HepG2 (cell line): ENCODE results near the gene NME9. TPM values are rescaled to one million over a fixed set of nuclear protein-coding genes. Genes with fewer than 3 reads are reported as not detected.

Experiments used
- ATAC-seq: fragments of 200-7000 bp; cut with Tn5 transposase; 3 replicates; pipeline ENCODE4 v1.9.1; 2020; ENCODE audit warnings: mild to moderate bottlenecking, moderate library complexity
- BruUV-seq: library from RNA; stranded (reverse); fragments of 400-500 nt; replicated peaks from 2 replicates; lab custom pipeline; 2021; lab: Mats Ljungman, UMichigan
- CTCF ChIA-PET: fragments of 300-600 bp; formaldehyde crosslinking; extraction: SDS; loops from one replicate; lab custom pipeline; 2021; ENCODE audit warnings: low total read pairs, inconsistent platforms, low intra/inter-chr PET ratio; lab: Yijun Ruan, JAX
- POLR2A ChIA-PET: fragments of 350-600 bp; sonication (Branson Sonifier 250); formaldehyde crosslinking; loops from one replicate; lab custom pipeline; 2020; ENCODE audit warnings: antibody characterized with exemption, inconsistent platforms; lab: Yijun Ruan, JAX
- DNase-seq: peaks from one replicate; pipeline ENCODE4 v3.0.0-alpha.2; 2015; ENCODE audit warnings: low spot score
- FAIRE-seq: peaks from 3 replicates; lab custom pipeline; 2011; peaks lifted over from hg19 to GRCh38; lab: Jason Lieb, UNC
- H2AFZ ChIP-seq: one replicate; pipeline ENCODE4 v1.6.1; 2011; ENCODE audit warnings: low read length, inconsistent platforms
- H3K27ac ChIP-seq: fragments of 300-600 bp; 3 replicates; pipeline ENCODE4 v1.8.0; 2011; ENCODE audit warnings: mixed run types, mild to moderate bottlenecking, mixed read lengths, low read length, inconsistent platforms; ENCODE audit not compliant: insufficient read depth; ENCODE audit errors: extremely low read length
- H3K27me3 ChIP-seq, 2 experiments: fragments of 200-600 bp in 1 of 2; 2 replicates in 1 of 2; 3 replicates in 1 of 2; pipeline versions ENCODE4 v1.6.0 to v1.8.0; 2011; ENCODE audit warnings: low read length in 2 of 2, mild to moderate bottlenecking in 2 of 2, moderate library complexity in 2 of 2, inconsistent platforms in 1 of 2; ENCODE audit not compliant: insufficient read depth in 2 of 2, control insufficient read depth in 1 of 2
- H3K36me3 ChIP-seq, 2 experiments: fragments of 200-600 bp in 1 of 2; replicated peaks in 1 of 2; 2 replicates in 1 of 2; 3 replicates in 1 of 2; pipeline versions ENCODE4 v1.5.1 to v1.8.0; 2011; ENCODE audit warnings: low read length in 2 of 2, inconsistent platforms in 1 of 2; ENCODE audit not compliant: insufficient read depth in 2 of 2, control insufficient read depth in 1 of 2
- H3K4me1 ChIP-seq: 2 replicates; pipeline ENCODE4 v1.5.1; 2012; ENCODE audit warnings: low read length, inconsistent platforms; ENCODE audit not compliant: insufficient read depth
- H3K4me2 ChIP-seq: 2 replicates; pipeline ENCODE4 v1.6.0; 2011; ENCODE audit warnings: low read depth, low read length, inconsistent platforms
- H3K4me3 ChIP-seq, 3 experiments: fragments of 200-600 bp in 1 of 3; sonication (generic), shearing (Covaris generic) in 1 of 3; replicated peaks in 1 of 3; 2 replicates each; pipeline ENCODE4 v1.5.1; 2011 to 2016; ENCODE audit warnings: low read length in 3 of 3, inconsistent platforms in 2 of 3, low read depth in 2 of 3, mild to moderate bottlenecking in 2 of 3, control low read depth in 1 of 3, mixed read lengths in 1 of 3; ENCODE audit not compliant: insufficient read depth in 1 of 3
- H3K79me2 ChIP-seq: one replicate; pipeline ENCODE4 v1.6.1; 2011; ENCODE audit warnings: low read length, inconsistent platforms; ENCODE audit not compliant: insufficient read depth
- H3K9ac ChIP-seq: 2 replicates; pipeline ENCODE4 v1.6.0; 2011; ENCODE audit warnings: mild to moderate bottlenecking, low read depth, low read length, inconsistent platforms; ENCODE audit not compliant: insufficient read depth
- H3K9me3 ChIP-seq: 2 replicates; pipeline ENCODE4 v1.5.1; 2012; ENCODE audit warnings: mild to moderate bottlenecking, low read length
- H4K20me1 ChIP-seq: 2 replicates; pipeline ENCODE4 v1.6.0; 2011; ENCODE audit warnings: inconsistent platforms, mild to moderate bottlenecking, low read length, moderate library complexity; ENCODE audit not compliant: insufficient read depth
- ATF5 ChIP-seq: sonication (generic); formaldehyde crosslinking; IDR thresholded peaks from 2 replicates; pipeline ENCODE4 v1.4.0; 2020; ENCODE audit warnings: mild to moderate bottlenecking, low read depth, missing genetic modification reagents
- CSRNP1 ChIP-seq: sonication (generic); formaldehyde crosslinking; IDR thresholded peaks from 2 replicates; pipeline ENCODE4 v1.8.1; 2023; ENCODE audit warnings: mild to moderate bottlenecking, missing genetic modification reagents
- EP300 ChIP-seq, 3 experiments: sonication (generic) in 1 of 3; formaldehyde crosslinking in 1 of 3; IDR thresholded peaks; 2 replicates each; pipeline versions ENCODE4 v1.5.1 to v1.6.1; 2011 to 2020; ENCODE audit warnings: low read depth in 2 of 3, low read length in 2 of 3, borderline replicate concordance in 1 of 3, improper control_type of control experiment in 1 of 3, mild to moderate bottlenecking in 1 of 3, missing genetic modification reagents in 1 of 3, moderate library complexity in 1 of 3
- ESRRA ChIP-seq: sonication (generic); formaldehyde crosslinking; IDR thresholded peaks from 2 replicates; pipeline ENCODE4 v1.5.1; 2020; ENCODE audit warnings: mild to moderate bottlenecking, low read depth, missing genetic modification reagents
- JUNB ChIP-seq: sonication (generic); formaldehyde crosslinking; IDR thresholded peaks from 2 replicates; pipeline ENCODE4 v1.8.0; 2022; ENCODE audit warnings: missing genetic modification reagents, mild to moderate bottlenecking, borderline replicate concordance
- KAT8 ChIP-seq: IDR thresholded peaks from 2 replicates; pipeline ENCODE4 v1.6.1; 2016; ENCODE audit warnings: missing genetic modification reagents, missing compliant biosample characterization
- MTF1 ChIP-seq: sonication (generic); formaldehyde crosslinking; IDR thresholded peaks from 2 replicates; pipeline ENCODE4 v1.5.0; 2020; ENCODE audit warnings: missing genetic modification reagents
- NBN ChIP-seq: fragments of 450-650 bp; conservative IDR thresholded peaks from 2 replicates; pipeline ENCODE4 v1.6.1; 2017
- NR2C2 ChIP-seq: sonication (generic); formaldehyde crosslinking; IDR thresholded peaks from 2 replicates; pipeline ENCODE4 v1.4.0; 2020; ENCODE audit warnings: missing genetic modification reagents, mild to moderate bottlenecking, moderate library complexity, borderline replicate concordance
- RNF2 ChIP-seq: fragments of 450-650 bp; conservative IDR thresholded peaks from 2 replicates; pipeline ENCODE4 v1.6.1; 2016; ENCODE audit warnings: low read depth
- SSRP1 ChIP-seq: IDR thresholded peaks from 2 replicates; pipeline ENCODE4 v1.6.1; 2016; ENCODE audit warnings: control low read depth
- THAP7 ChIP-seq: sonication (generic); formaldehyde crosslinking; IDR thresholded peaks from 2 replicates; pipeline ENCODE4 v1.8.1; 2023; ENCODE audit warnings: mild to moderate bottlenecking, missing genetic modification reagents
- ZNF33B ChIP-seq: sonication (generic); formaldehyde crosslinking; IDR thresholded peaks from 2 replicates; pipeline ENCODE4 v1.5.1; 2020; ENCODE audit warnings: mild to moderate bottlenecking, missing genetic modification reagents
- ZNF367 ChIP-seq: sonication (generic); formaldehyde crosslinking; IDR thresholded peaks from 2 replicates; pipeline ENCODE4 v1.4.0; 2020; ENCODE audit warnings: missing genetic modification reagents, borderline replicate concordance
- ZSCAN29 ChIP-seq: sonication (generic); formaldehyde crosslinking; conservative IDR thresholded peaks from 2 replicates; pipeline ENCODE4 v1.4.0; 2020; ENCODE audit warnings: mild to moderate bottlenecking, missing genetic modification reagents
- WGBS: methylation state at CpG from one replicate; pipeline ENCODE4 v1.1.6; 2017; ENCODE audit warnings: low lambda C conversion rate; 5-methylcytosine and 5-hydroxymethylcytosine counted together
- in situ Hi-C: cut with HindIII; loops from 2 replicates; pipeline ENCODE4 v1.10.0; 2017; ENCODE audit warnings: low pct_unique_long_range_greater_than_20kb; ENCODE audit not compliant: extremely low pct_ligation_motif_present
- intact Hi-C: fragments of 100-400 bp; cut with micrococcal nuclease; formaldehyde crosslinking; loops from one replicate; pipeline ENCODE4 v1.10.0; 2022; ENCODE audit not compliant: unreplicated experiment
- polyA plus RNA-seq, 8 experiments: library from polyadenylated mRNA; depleted of rRNA in 3 of 8; stranded (reverse) in 7 of 8; unstranded in 1 of 8; fragments of >200 nt; fragmentation: Illumina TruSeq in 4 of 8; extraction: Trizol in 4 of 8; gene quantifications; 2 replicates each; pipeline versions ENCODE4 v1.2.1 to v1.2.3, GENCODE V29; 2011 to 2016; ENCODE audit warnings: low read depth in 4 of 8, missing spikeins in 1 of 8, mixed read lengths in 1 of 8; ENCODE audit not compliant: insufficient read depth in 1 of 8
- total RNA-seq, 5 experiments: library from RNA; depleted of rRNA; stranded (reverse); fragments of >200 nt; fragmentation: Illumina TruSeq; extraction: Trizol; gene quantifications; 2 replicates each; pipeline ENCODE4 v1.2.3, GENCODE V29; 2016; ENCODE audit warnings: low read depth in 1 of 5
- TF ChIP-seq, protein P1 (sequence below): sonication (generic); formaldehyde crosslinking; IDR thresholded peaks from 2 replicates; pipeline ENCODE4 v1.4.0; 2020; ENCODE audit warnings: mild to moderate bottlenecking, missing genetic modification reagents
- TF ChIP-seq, protein P2 (sequence below): sonication (generic); formaldehyde crosslinking; IDR thresholded peaks from 2 replicates; pipeline ENCODE4 v1.9.0; 2021; ENCODE audit warnings: missing genetic modification reagents, borderline replicate concordance

Gene NME9
- total and polyA plus RNA-seq, 2 of the 13 experiments (the other 11 are each of a cell fraction or from before 2014, with no cell fraction given): not detected

DNA sequence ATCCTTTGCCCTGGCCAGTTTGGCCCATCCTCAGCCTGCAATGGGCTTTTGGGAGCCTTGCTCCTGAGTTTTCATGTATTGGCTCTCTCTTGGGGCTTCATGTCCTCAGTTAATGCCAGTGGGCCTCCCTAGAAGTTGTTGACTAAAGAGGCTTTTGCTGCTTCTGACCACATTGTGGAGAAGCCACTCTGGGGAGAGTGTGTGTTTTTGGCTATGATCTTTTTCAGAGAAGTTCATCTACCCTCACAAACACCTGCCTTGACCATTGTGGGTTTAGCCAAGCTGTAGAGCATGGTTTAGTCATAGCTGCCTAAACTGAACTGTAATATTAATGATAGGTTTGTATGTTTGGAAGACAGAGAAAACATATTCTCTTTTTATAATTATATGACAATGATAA, 24.7 kb upstream of the NME9 start (continued):
- TF ChIP-seq ZSCAN29 (CRISPR knock-in tag) (no peak), MTF1 (CRISPR knock-in tag) (no peak), NBN (no peak), KAT8 (no peak), ESRRA (CRISPR knock-in tag) (no peak), THAP7 (no peak)
- TF ChIP-seq, protein P1, sequence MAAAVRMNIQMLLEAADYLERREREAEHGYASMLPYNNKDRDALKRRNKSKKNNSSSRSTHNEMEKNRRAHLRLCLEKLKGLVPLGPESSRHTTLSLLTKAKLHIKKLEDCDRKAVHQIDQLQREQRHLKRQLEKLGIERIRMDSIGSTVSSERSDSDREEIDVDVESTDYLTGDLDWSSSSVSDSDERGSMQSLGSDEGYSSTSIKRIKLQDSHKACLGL (CRISPR knock-in tag): no peak

- DNase-seq (no peak), ATAC-seq (no peak), FAIRE-seq (no peak)
- BruUV-seq: no TSS peak
- H3K4me1 ChIP-seq: peaks cover 25% of the 10 kb centered on the region
- POLR2A ChIA-PET: interaction anchor here (1.3 kb wide), 1 partner anchor 48 kb away, joined by 4 read pairs; no protein-coding TSS in a partner anchor
- WGBS: 98% methylated on average over 4 of the region's 5 CpGs
- no peaks in the 10 kb centered on the region for H3K9me3 ChIP-seq
- H3K79me2 ChIP-seq: peaks cover 2% of the 10 kb centered on the region
- no peaks in the 10 kb centered on the region for H3K27me3 ChIP-seq
- CTCF ChIA-PET: no interaction called here
- in situ Hi-C loops: no loop called here
- no peak overlapping the region for H2AFZ ChIP-seq
- H3K27ac ChIP-seq: no peak overlapping the region
- no peak overlapping the region for H3K9ac ChIP-seq
- intact Hi-C loops: no loop called here
- H3K36me3 ChIP-seq: no peaks in the 10 kb centered on the region; a peak in 1 of 5 replicates
- no peak overlapping the region for H3K4me3 ChIP-seq
- H4K20me1 ChIP-seq: no peaks in the 10 kb centered on the region
- no peak overlapping the region for H3K4me2 ChIP-seq
- TF ChIP-seq, protein P2, sequence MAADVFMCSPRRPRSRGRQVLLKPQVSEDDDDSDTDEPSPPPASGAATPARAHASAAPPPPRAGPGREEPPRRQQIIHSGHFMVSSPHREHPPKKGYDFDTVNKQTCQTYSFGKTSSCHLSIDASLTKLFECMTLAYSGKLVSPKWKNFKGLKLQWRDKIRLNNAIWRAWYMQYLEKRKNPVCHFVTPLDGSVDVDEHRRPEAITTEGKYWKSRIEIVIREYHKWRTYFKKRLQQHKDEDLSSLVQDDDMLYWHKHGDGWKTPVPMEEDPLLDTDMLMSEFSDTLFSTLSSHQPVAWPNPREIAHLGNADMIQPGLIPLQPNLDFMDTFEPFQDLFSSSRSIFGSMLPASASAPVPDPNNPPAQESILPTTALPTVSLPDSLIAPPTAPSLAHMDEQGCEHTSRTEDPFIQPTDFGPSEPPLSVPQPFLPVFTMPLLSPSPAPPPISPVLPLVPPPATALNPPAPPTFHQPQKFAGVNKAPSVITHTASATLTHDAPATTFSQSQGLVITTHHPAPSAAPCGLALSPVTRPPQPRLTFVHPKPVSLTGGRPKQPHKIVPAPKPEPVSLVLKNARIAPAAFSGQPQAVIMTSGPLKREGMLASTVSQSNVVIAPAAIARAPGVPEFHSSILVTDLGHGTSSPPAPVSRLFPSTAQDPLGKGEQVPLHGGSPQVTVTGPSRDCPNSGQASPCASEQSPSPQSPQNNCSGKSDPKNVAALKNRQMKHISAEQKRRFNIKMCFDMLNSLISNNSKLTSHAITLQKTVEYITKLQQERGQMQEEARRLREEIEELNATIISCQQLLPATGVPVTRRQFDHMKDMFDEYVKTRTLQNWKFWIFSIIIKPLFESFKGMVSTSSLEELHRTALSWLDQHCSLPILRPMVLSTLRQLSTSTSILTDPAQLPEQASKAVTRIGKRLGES (CRISPR knock-in tag): no peak
- TF ChIP-seq SSRP1: no peak
- no peak for TF ChIP-seq JUNB
- no peak for TF ChIP-seq CSRNP1 (CRISPR knock-in tag)
- TF ChIP-seq EP300 (IDR thresholded peaks at IDR 0.05; ENCODE audit: low read depth in 2 of 2, low read length in 2 of 2): no peak
- TF ChIP-seq EP300 (CRISPR knock-in tag; IDR thresholded peaks at IDR 0.05; ENCODE audit: borderline replicate concordance): no peak
- TF ChIP-seq RNF2: no peak
- TF ChIP-seq NR2C2 (CRISPR knock-in tag): no peak
- no peak for TF ChIP-seq ATF5 (CRISPR knock-in tag)
- no peak for TF ChIP-seq ZNF367 (CRISPR knock-in tag)
- no peak for TF ChIP-seq ZNF33B (CRISPR knock-in tag)
These were observed 22.4 kb upstream of the NME9 start for GRCh38 chr3:138351916-138352550.
